Measurements from ENCODE around the gene TRIM29.
"Not testable (repeated sequence)": the region's sequence is repeated elsewhere in the genome, so short reads cannot be mapped to it uniquely, and the experiment has no call there.

The TRIM29 gene

DNA sequence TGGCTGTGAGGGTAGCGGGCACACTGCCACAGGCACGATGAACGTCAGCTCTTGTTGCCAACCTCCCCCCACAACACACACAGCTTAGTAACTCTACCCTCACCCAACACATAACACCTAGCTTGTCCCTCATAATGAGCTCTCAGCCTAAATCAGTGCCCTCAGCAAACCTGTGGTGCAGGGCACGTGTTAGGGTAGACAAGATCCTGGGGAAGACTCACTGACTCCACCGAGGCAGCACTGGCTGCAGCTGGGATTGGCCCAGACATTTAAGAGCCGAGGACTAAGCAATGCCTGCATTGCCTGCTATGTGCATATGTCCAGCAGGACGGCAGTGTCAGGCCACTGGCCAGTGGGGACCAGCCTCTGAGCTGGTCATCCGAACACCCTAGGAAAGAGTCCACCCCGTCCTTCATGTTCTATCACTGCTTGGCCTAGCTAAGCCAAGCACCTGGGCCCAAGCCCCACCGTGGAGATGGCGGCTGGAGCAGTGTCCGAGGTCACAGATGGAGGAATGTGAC is 32.9 kb upstream of the TRIM29 start:
- DNase-seq: no peak

DNA sequence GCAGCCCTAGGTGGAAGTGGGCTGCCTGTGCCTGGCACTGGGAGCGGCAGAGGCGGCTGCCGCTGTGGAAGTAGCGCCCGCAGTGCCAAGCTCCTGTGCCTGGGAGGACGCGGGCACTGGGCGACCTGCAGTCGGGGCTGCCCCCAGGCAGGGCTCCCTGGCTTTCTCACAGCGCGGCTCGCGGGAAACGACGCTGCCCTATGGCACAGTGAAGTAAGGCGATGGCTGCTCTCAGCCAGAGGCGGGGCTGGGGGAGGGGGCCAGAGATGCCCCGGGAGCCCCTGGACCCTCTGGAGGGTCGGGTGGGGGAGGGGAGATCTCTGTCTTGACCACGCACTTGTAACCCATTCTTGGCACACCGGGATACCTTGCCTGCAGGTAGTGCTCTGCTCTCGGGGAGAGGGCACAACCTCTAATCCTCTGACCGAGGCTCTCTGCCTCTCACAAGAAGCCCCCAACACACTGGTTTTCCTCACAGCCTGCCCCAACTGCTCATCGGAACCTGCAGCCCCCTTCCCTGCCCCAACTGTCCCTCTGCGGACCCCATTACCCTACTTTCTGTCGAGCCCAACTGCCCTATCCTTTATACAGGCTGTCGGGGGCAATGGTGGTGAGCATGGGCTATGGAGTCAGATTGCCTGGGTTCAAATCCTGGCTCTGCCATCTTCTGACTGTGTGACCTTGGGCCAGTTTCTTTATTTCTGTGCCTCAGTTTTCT is 32.2 kb upstream of the TRIM29 start:
- DNase-seq: no peak

DNA sequence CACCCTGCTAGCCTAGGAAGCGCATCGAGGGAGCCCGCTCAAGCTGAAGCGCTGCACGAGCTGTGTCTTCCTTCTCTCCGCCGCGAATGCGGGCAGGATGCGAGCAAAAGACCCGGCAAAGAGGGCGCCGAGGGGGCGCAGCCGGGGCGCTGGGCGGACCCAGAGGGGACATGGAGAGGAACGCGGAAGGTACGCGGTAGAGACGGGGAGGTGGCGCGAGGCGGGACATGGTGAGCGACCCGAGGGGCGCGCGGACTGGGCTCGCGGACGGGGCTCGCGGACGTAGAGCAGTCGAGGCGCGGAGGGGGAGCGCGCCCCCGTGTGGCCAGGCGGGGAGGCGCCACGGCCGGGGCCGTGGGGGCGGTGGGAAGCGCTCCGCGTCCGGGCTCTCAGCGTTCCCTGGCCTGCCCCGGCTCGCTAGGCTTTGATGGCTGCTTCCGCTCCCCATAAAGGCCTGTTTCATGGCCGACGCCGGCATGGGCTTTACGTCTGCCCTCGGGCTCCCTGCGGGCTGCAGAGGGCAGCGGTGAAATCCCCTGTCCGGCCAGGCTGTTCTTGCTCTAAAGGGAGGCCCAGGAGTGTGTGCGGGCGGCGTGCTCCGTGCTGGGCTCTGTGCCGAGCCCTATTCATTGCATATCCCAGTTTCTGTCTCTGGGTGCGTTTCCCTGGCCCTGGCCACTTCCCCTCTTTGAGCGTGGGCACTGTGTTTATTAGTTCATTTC is 31.2 kb upstream of the TRIM29 start:
- DNase-seq: peak; percentile 68

DNA sequence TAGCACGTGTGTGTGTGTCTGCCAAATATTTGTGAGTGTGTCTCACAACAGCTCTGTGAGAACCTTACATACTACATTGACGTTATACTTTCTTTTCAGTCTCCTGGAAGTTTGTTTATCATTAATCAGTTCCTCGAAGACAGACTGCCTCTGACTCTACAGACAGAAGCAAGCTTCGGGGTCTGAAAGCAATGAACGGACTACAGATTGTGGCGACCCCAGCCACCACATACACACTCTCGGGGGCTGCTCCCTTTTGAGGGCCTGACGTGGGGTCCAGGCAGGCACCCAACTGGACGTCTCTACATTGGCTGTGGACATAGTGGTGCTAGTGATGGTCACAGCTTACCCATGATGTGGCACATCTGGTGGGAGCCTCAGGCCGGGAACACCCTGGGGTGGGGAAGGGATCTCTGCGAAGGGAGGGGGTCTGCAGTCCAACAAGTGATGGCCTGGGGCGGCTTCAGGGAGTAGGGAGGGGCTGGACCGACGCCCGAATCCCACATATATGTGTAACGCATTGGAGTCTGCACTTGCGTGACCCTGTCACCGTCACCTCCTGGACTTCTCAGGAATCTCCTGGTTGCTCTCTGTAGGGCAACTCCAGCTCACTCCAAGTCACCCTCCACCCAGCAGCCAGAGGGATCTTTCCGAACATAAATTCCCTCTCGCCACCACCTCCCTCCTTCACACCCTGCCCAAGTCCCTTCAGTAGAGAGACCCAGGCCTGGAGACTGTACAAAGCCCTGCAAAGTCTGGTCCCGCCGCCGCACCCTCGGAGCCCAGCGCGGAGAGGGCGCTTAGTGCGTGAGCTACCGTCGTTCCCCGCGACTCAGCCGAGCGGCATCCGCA is 30.4 kb upstream of the TRIM29 start:
- no peak for DNase-seq

DNA sequence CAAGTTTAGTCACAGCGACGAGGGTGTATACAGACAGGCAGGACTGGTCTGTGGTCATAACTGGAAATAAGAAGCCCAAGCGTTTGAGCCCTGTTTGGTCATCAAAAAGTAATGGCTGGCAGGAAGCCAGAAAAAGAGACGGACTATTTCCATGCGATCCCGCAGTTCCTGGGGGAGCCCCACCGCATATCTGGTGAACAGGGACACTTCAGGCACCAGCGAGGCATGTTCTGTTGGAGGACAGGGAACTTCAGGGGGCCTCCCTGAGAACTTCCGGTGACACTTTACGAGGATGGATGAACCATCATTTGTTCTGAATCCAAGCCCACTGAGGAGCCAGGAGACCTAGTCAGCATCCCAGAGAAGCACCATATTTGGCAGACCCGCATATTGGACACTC is 29.7 kb upstream of the TRIM29 start:
- no peak for DNase-seq

DNA sequence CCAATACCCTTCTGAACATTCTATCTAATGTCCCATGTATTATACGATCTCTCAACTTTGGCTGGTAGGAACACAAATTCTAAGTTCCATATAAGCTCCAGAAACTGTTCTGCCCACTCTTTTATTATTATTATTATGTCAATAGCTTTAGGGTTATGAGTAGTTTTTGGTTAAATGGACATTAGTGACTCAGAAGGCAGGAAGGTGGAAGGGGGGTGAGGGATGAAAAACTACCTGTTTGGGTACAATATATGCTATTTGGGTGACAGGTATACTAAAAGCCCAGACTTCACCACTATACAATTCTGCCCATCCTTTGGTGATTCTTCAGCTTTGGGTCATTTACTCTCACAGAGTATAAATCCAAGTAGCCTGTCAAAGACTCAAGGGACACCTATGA is 22.5 kb upstream of the TRIM29 start:
- DNase-seq: no peak

DNA sequence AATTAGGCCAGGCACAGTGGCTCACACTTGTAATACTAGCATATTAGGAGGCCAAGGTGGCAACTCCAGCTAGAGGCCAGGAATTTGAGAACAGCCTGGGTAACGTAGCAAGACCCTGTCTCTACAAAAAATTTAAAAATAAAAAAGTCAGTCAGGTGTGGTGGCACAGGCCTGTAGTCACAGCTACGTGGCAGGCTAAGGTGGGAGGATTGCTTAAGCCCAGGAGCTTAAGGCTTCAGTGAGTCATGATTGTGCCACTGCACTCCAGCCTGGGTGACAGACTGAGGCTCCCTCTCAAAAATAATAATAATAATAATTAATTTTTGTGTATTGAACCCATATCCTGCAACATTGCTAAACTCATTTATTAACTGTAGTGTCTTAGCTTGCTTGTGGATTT is 15.3 kb upstream of the TRIM29 start:
- DNase-seq: no peak

DNA sequence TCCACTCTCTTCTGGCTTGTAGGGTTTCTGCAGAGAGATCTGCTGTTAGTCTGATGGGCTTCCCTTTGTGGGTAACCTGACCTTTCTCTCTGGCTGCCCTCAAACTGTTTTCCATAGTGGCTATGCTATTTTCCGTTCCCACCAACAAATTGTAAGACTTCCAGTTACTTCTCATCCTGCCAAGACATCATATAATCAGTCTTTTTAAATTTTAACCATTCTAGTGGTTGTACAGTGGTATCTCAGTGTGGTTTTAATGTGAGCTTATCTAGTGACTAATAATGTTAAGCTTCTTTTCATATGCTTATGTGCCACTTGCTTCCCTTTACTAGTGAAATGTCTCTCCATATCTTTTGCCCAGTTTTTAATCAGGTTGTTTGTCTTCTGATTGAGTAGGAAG is 13.6 kb upstream of the TRIM29 start:
- no peak for DNase-seq

DNA sequence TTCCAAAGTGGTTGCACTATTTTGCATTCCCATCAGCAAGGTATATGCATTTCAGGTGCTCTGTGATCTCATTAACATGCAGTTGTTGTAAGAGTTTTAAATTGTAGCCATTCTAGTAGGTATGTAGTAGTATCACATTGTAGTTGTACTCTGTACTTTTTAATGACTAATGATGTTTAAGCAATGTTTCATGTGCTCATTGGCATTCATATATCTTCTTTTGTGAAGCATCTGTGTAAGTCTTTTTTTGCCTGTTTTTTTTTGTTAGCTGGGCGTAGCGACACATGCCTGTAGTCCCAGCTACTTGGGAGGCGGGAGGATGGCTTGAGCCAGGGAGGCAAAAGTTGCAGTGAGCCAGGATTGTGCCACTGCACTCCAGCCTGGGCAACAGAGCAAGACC is 11.3 kb upstream of the TRIM29 start:
- no peak for DNase-seq

DNA sequence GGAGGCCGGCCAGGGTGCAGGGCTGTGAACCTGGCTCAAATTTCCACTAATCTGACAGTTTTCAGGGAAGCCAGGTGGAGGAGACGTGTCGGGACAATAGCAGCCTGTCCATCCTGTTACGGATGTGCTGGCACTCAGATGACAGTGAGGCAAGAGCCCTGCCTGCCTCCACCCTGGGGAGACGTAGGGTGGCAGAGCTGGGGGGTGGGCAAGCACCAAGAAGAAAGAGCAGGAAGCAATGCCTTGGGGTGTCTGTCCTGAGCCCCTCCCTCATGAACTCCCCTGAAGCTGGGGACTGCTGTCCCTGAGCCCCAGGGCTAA is 10.0 kb upstream of the TRIM29 start:
- no peak for DNase-seq

DNA sequence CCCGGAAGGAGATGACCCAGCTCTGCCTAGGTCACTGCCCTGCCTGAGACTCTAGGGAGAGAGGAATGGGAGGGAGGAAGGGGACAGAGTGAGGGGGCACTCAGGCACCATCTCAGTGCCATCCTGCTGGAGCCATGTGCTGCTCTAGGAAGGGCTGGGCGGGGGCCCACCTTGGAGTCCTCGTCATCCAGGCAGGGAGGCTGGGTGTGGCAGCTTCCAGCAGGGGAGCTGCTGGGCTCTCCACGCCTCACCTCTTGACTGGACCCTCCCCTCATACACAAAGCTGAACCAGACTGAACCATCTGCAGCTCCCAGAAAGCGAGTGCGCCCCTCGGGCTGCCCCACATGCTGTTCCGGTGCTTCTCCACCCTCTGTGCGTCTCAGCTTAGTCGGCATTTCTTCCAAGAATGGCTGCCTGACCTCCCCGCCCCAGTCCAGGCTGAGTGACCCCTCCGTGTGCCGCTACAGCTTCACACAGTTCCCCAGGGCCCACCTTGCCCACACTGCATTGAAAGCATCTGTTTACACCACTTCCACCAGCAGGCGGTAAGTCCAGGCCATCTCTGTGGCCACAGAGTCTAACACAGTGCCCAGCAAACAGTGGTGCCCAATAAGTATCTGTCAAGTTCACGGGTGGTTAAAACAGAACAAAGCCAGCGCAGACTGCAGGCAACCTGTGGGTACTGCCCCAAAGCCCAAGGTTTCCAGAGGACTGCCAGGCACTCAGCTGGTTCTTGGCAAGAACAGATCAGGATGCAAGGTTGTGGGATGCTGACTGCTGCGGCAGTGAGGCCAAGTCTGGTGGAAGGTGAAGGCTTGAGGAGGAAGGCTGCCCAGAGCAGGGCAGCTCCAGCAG is 9.4 kb upstream of the TRIM29 start:
- DNase-seq: no peak

DNA sequence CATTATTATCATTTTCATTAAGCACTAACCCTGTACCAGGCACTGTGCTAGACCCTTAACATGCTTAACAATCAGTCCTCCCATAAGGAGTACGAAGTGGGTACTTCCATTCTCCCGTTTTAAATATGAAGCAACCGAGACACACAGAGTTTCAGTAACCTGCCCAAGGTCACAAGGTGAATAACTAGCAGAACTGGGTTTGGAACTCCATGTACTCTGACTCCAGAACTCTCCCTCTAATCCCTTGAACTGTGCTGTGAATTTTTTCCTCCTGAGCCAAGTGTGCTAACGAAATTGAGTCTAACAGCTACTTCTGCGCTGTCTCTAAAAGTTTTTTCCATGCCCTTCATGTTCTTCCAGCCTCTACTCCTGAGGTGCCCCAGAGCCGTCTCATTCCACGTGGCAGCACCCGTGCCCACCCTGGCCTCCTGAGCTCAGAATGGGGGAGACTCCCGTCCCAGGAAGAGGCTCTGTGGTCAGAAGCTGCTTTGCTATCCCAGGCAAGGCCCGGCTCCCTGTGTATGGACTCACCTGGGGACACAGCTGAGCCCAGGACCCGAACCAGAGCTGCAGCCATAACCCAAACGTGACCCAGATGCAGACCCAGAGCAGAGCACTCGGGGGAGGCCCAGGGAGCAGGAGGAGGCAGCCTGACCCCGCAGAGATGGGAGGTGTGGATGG is 8.6 kb upstream of the TRIM29 start:
- no peak for DNase-seq

DNA sequence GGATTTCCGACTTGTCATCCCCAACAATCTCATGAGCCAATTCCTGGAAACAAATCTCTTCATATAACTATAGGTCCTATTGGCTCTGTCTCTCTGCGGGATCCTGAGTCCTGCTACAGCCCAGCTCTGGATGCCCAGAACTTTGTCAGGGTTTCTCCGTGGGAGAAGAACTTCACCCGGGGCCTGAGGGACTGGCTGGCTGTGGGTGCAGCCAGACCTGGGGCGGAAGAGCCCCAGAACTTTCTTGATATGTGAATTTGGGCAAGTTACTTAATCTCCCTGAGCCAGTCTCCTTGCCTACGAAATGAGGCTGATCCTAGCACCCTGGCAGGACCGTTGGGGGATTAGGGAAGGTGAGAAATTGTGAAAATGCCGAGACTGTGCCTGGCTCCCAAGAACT is 6.6 kb upstream of the TRIM29 start:
- no peak for DNase-seq

DNA sequence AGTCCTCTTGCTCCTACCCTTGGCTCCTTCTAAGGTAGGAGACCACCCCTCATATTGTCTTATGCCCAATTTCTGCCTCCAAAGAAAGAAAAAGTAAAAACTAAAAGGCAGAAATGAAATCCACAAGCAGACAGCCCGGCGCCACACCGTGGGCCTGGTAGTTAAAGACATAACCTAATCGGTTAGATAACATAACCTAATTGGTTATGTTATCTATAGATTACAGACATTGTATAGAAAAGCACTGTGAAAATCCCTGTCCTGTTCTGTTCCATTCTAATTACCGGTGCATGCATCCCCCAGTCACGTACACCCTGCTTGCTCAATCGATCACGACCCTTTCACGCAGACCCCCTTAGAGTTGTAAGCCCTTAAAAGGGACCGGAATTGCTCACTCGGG is 5.6 kb upstream of the TRIM29 start:
- DNase-seq: not testable (repeated sequence)

DNA sequence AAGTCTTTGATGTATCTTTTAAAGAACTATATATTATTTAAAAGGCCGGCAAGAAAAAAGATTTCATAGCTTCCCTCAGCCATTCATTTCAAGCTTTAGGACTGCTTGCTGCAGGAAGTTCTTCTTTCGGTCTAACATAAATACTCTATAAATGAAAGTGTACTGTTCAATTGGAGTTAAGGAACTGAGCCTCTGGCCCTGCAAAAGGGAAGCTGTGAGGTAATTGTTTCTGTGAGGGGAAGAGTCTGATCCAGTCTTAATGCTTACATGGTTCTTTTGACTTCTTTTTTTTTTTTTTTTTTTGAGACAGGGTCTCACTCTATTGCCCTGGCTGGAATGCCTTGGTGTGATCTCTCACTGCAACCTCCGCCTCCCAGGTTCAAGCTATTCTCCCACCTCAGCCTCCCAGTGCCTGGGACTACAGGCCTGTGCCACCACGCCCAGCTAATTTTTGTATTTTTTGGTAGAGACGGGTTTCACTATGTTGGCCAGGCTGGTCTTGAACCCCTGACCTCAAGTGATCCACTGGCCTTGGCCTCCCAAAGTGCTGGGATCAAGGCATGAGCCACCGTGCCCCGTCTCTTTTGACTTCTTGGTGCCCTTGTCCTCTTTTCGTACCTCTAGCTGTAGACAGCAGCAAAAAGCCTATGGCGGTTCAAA is 4.7 kb upstream of the TRIM29 start:
- DNase-seq: no peak

DNA sequence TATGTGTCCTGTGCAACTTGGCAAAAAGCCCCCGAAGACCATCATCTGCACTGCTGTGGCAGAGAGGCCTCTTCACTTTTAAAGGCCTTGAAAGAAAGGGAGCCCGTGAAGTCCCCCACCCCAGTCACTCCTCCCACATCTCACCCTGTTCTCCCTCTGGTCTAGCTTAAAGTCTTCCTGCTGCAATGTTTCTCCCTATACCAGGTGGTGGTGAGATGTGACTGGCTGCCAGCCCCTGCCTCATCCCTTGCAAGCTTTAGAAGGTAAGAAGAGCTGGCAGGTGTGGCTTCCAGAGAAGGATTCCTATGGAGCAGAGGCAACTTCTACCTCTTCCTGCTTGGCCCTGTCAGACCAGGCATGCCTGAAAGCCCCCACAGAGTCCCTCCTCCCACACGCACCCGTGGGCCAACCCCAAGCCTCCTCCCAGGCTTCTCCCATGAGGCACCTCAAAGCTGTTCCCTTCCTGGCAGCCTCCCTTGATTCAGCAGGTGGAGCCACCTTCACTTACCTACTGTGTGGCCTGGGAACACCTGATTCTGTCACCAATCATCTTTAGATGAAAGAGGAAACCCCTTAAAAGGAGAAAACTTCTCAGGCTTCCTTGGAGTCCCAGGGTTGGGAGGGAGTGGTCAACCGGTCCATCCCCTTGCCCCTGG is 4.0 kb upstream of the TRIM29 start:
- DNase-seq: no peak

DNA sequence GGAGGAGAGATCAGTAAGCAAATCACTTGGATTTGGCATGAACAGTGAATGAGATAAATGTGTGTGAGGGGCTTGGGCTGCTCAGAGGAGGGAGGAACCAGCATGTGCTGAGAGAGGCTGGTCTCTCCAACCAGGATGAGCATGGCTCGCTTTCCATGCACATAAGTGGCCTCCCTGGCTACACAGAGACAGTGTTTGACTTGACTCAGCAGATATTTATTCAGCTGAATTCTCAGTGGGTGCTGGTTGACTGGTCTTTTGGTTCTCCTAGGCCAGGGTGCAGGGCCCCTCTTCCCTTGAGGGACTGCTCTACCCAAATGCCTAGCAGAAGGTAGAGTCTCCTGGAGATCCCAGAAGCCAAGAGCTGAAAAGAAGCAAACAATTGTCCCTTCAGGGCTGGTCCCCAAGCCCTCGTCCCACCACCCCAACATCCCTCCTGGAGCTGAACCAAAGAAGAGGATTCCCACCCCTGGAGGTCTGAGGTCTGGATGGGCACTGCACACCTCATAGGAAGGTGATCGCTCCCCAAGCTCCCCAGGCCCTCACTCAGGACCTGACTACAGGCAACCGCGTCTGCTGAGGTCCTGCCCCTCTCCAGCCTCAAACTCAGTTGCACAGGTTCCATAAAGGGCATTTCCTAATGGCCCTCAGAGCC is 3.3 kb upstream of the TRIM29 start:
- no peak for DNase-seq

DNA sequence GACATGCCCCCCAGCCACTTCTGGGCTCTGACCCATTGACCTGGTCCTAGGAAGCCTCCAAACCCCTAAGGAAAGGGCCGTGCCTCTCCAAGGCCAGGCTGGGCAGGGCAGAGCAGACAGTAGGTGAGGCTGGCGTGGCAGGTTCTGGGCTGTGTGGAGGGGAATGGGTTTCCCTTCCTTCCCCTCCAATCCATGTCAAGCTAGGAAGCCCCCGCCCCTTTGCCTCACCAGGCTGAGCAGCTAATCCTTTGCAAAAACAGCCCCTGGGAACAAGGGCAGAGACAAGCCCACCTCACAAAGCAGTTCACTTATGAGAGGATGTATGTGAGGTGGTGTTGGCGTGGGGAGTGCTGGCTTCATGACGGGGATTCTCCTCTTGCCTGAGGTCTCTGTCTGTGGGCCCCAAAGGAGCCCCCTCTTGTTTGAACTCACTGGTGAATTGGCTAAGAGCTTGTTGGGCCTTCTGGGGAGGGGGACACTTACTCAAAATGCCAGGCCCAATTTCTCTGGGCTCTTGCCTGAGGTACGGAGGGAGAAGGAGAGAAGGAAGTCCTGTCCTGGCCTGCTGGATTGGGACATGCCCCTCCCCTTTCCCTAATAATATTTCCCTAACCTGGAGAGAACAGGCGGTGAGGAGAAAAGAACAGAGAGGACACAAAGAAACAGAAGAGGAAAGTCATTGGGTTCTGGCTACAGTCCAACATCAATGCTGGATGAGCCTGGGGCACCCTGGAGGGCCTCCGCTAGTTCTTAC is 1.6 kb upstream of the TRIM29 start:
- DNase-seq: no peak

DNA sequence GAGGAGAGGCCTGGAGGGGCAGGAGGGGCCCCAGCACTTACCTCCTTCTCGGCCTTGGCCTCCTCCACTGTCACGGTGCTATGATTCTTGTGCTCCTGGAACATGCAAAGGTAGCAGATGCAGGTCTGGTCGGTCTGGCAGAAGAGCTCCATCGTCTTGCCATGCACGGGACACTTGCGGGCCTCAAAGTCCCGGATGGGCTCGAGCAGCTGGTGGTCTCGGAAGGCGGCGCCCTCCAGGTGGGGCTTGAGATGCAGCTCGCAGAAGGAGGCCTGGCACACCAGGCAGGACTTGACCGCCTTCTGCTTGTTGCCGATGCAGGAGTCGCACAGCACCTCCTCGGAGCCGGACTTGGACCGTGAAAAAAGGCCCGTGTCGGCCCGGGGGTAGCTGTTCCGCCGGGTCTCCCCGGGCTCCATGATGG is 714 bp downstream of the TRIM29 start:
- DNase-seq: no peak

DNA sequence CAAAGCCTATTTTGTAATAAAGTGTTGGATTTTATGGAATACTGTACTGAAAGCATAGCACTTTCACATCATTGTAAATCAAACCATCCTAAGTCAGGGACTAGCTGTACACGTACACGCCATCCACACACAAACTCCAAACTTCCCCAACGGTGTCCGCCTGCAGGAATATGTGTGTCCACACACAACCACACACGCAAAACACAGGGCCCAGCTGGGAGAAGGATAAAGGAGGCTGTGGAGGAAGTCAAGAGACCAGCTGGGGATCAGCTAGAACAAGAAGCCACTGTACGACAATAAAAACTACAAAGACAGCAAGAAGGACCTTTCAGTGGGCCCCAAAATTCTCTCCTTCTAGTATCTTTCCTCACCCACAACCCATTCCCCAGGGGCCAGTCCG is 1.6 kb downstream of the TRIM29 start:
- no peak for DNase-seq
